ENCODE data around the gene GPATCH3. TPM values are rescaled to one million over a fixed set of nuclear protein-coding genes. Genes with fewer than 3 reads are reported as not detected.

The GPATCH3 gene
- total RNA-seq, 1 donor from 2014 or later: 6.1 TPM

DNA sequence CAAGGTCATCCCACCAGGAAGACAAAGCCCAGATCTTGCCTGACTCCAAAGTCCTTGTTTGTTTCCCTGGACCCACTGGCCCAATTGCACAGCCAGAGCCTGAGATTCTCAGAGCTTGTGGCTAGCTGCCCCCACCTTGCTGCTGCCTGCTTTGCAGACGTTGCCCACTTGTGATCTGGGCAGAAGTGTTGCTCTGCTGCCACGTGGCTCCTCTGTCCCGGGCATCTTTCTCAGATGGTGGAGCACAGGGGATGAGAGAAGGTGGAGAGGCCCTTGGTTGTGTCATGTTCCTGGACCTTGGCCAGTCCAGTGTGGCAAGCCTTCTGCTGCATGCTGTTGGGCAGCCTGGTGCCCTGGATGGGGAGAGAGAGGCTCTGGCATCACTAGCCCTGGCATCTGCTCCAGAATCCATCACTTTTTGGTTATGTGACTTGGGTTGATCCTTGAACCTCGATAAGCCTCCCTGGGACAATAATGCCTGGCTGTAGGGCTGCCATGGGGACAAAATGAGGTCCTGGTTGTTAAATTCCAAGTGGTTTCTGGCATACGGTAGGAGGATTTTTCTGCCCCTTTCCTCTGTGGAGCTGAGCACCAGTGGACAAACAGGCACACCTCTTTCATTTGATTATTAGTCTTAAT, 15.1 kb upstream of the GPATCH3 start:
- no peaks in the 10 kb centered on the region for H3K79me2 ChIP-seq (ENCODE audit: low read depth)
- Mint-ChIP-seq H3K27me3 (ENCODE audit: insufficient read depth, low read depth) (peaks cover 6% of the 10 kb centered on the region), H3K27ac (no peak overlapping the region), H3K4me1 (peaks cover 1% of the 10 kb centered on the region), H3K36me3 (no peaks in the 10 kb centered on the region), H3K4me3 (no peak overlapping the region), H3K9me3 (no peaks in the 10 kb centered on the region)
- H2AFZ ChIP-seq (replicated peaks): no peak overlapping the region
- H4K20me1 ChIP-seq (ENCODE audit: low read depth): no peaks in the 10 kb centered on the region
- no peaks in the 10 kb centered on the region for H3K9me3 ChIP-seq (ENCODE audit: low read depth)
- H3K9ac ChIP-seq: no peak overlapping the region
- no peak overlapping the region for H3K4me3 ChIP-seq
- no peaks in the 10 kb centered on the region for H3K4me1 ChIP-seq
- H3K27me3 ChIP-seq: peaks cover 13% of the 10 kb centered on the region
- no peaks in the 10 kb centered on the region for H3F3A ChIP-seq (ENCODE audit: low read depth)
- no peaks in the 10 kb centered on the region for H3K36me3 ChIP-seq
- H3K4me2 ChIP-seq: no peak overlapping the region
- TF ChIP-seq EZH2phosphoT487 (IDR thresholded peaks at IDR 0.05): no peak
- no peak for TF ChIP-seq EZH2 (IDR thresholded peaks at IDR 0.05)
- TF ChIP-seq, protein P1, sequence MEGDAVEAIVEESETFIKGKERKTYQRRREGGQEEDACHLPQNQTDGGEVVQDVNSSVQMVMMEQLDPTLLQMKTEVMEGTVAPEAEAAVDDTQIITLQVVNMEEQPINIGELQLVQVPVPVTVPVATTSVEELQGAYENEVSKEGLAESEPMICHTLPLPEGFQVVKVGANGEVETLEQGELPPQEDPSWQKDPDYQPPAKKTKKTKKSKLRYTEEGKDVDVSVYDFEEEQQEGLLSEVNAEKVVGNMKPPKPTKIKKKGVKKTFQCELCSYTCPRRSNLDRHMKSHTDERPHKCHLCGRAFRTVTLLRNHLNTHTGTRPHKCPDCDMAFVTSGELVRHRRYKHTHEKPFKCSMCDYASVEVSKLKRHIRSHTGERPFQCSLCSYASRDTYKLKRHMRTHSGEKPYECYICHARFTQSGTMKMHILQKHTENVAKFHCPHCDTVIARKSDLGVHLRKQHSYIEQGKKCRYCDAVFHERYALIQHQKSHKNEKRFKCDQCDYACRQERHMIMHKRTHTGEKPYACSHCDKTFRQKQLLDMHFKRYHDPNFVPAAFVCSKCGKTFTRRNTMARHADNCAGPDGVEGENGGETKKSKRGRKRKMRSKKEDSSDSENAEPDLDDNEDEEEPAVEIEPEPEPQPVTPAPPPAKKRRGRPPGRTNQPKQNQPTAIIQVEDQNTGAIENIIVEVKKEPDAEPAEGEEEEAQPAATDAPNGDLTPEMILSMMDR (IDR thresholded peaks at IDR 0.05): no peak
- DNase-seq (ENCODE audit: low spot score): no peak
- H3K27ac ChIP-seq: no peak overlapping the region

DNA sequence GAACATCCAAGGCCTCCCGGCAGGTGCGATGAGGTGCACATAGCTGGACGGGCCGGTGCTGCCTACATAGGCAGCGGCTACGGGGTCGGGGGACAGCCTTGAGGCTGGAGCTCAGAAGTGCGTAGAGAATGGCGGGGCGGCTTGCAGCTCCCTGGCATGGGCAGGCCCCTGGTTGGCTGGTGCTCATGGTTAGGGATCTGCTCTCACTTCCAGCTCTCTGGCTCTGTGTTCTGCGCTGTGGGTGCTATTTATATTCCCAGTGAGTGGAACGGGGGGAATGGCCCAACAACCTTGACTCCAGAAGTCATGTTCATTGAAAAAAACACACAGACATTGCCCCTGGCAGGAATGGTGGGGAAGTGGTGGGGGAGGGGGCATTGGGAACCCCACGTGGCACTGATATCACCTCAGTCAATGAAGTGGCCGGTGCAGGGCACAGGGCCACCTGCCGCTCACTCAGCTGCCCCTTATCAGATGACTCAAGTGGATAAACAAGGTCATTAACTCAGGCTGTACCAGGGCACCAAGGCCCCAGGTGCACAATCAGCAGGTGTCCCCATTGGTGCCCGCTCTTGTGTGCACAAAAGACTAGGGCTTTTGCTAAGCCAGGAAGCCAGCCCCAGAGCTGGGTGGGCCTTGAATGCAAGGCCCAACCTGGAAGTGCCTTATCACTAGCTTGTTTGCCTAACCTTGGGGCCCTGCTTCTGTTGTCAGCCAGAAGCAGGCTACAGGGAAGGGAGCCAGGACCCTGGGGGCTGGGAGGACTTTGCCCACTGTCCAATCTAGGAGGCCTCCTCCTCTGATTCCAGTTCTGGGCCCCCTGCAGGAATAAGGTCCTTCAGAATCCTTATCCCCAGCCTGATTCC, 13.7 kb upstream of the GPATCH3 start, which contains the start of gene NR0B2:
Gene NR0B2 (minus strand): TSS at position 222 of the 866 bp plus-strand sequence. CDS start 35 bp downstream, at position 187.
- Histone ChIP-seq H2AFZ (replicated peaks) (no peak within 1 kb of the TSS), H3K27ac (no peak within 1 kb of the TSS), H4K20me1 (ENCODE audit: low read depth) (no peaks in the 10 kb centered on the region), H3K4me2 (no peak within 1 kb of the TSS), H3K79me2 (ENCODE audit: low read depth) (no peaks in the 10 kb centered on the region), H3K36me3 (no peaks in the 10 kb centered on the region), H3K4me1 (no peaks in the 10 kb centered on the region), H3K4me3 (no peak within 1 kb of the TSS), H3K9me3 (ENCODE audit: low read depth) (no peaks in the 10 kb centered on the region), H3F3A (ENCODE audit: low read depth) (no peaks in the 10 kb centered on the region), H3K9ac (no peak within 1 kb of the TSS), H3K27me3 (peaks cover 15% of the 10 kb centered on the region)
- H3K9me3 Mint-ChIP-seq: no peaks in the 10 kb centered on the region
- H3K4me3 Mint-ChIP-seq: no peak within 1 kb of the TSS
- TF ChIP-seq EZH2 (IDR thresholded peaks at IDR 0.05) (no peak), EZH2phosphoT487 (IDR thresholded peaks at IDR 0.05) (no peak)
- TF ChIP-seq, protein P1 (IDR thresholded peaks at IDR 0.05): no peak
- H3K36me3 Mint-ChIP-seq: no peaks in the 10 kb centered on the region
- H3K4me1 Mint-ChIP-seq: no peaks in the 10 kb centered on the region
- no peak within 1 kb of the TSS for H3K27ac Mint-ChIP-seq
- H3K27me3 Mint-ChIP-seq (ENCODE audit: insufficient read depth, low read depth): peaks cover 5% of the 10 kb centered on the region
- DNase-seq (ENCODE audit: low spot score): no peak

DNA sequence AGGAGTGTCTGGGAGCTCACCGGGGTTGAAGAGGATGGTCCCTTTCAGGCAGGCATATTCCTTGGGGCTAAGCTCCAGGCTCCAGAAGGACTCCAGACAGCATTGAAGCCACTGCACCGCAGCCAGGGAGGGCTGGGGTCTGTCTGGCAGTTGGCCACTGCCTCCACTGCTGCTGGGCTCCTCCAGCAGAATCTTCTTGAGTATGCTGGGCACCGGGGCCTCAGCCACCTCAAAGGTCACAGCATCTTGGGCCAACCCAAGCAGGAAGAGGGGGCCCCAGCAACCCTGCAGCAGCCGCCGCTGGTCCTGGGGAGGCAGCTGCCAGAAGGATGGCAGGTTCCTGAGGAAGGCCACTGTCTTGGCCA, 13.1 kb upstream of the GPATCH3 start:
- TF ChIP-seq, protein P1 (IDR thresholded peaks at IDR 0.05): no peak
- TF ChIP-seq EZH2phosphoT487 (IDR thresholded peaks at IDR 0.05) (no peak), EZH2 (IDR thresholded peaks at IDR 0.05) (no peak)
- Mint-ChIP-seq H3K4me1 (no peaks in the 10 kb centered on the region), H3K36me3 (no peaks in the 10 kb centered on the region), H3K27ac (no peak overlapping the region), H3K9me3 (no peaks in the 10 kb centered on the region), H3K27me3 (ENCODE audit: insufficient read depth, low read depth) (peaks cover 5% of the 10 kb centered on the region), H3K4me3 (no peak overlapping the region)
- H3F3A ChIP-seq (ENCODE audit: low read depth): no peaks in the 10 kb centered on the region
- H3K79me2 ChIP-seq (ENCODE audit: low read depth): no peaks in the 10 kb centered on the region
- H3K27ac ChIP-seq: no peak overlapping the region
- no peaks in the 10 kb centered on the region for H3K9me3 ChIP-seq (ENCODE audit: low read depth)
- no peak overlapping the region for H3K4me2 ChIP-seq
- H3K4me1 ChIP-seq: no peaks in the 10 kb centered on the region
- no peak overlapping the region for H3K4me3 ChIP-seq
- no peak overlapping the region for H3K9ac ChIP-seq
- peaks cover 15% of the 10 kb centered on the region for H3K27me3 ChIP-seq
- H4K20me1 ChIP-seq (ENCODE audit: low read depth): no peaks in the 10 kb centered on the region
- no peaks in the 10 kb centered on the region for H3K36me3 ChIP-seq
- DNase-seq (ENCODE audit: low spot score): no peak
- no peak overlapping the region for H2AFZ ChIP-seq (replicated peaks)

Data from neural progenitor cell (in vitro differentiated cells).